Thymus (tissue), 11 donors: ENCODE results near the gene THAP7. TPM values are rescaled to one million over a fixed set of nuclear protein-coding genes. Genes with fewer than 3 reads are reported as not detected.

Source experiments
- DNase-seq, 9 donors: peaks; one replicate each; pipeline ENCODE4 v3.0.0-alpha.2; 2013; ENCODE audit warnings: low spot score in 9 of 9, low read depth in 6 of 9, missing footprints in 1 of 9
- H3K27ac ChIP-seq, 2 donors: one replicate each; pipeline ENCODE4 v1.5.1; 2013; ENCODE audit warnings: control low read depth in 1 of 2, low read depth in 1 of 2, low read length in 1 of 2, mild to moderate bottlenecking in 1 of 2, moderate library complexity in 1 of 2
- H3K27me3 ChIP-seq, 2 donors: one replicate each; pipeline ENCODE4 v1.5.1; 2013; ENCODE audit warnings: low read length in 1 of 2; ENCODE audit not compliant: control insufficient read depth in 2 of 2, insufficient read depth in 1 of 2
- H3K36me3 ChIP-seq, 2 donors: one replicate each; pipeline ENCODE4 v1.5.1; 2013; ENCODE audit warnings: low read length in 1 of 2, mild to moderate bottlenecking in 1 of 2, moderate library complexity in 1 of 2; ENCODE audit not compliant: control insufficient read depth in 2 of 2, insufficient read depth in 2 of 2
- H3K4me1 ChIP-seq, 2 donors: one replicate each; pipeline ENCODE4 v1.5.1; 2013; ENCODE audit warnings: low read length in 2 of 2; ENCODE audit not compliant: control insufficient read depth in 2 of 2, insufficient read depth in 2 of 2
- H3K4me3 ChIP-seq, 2 donors: one replicate each; pipeline ENCODE4 v1.5.1; 2013; ENCODE audit warnings: low read length in 2 of 2, control low read depth in 1 of 2, mild to moderate bottlenecking in 1 of 2
- H3K9me3 ChIP-seq, 2 donors: one replicate each; pipeline ENCODE4 v1.5.1; 2013; ENCODE audit warnings: low read length in 1 of 2, mild to moderate bottlenecking in 1 of 2; ENCODE audit not compliant: control insufficient read depth in 2 of 2, insufficient read depth in 1 of 2
- WGBS: extraction: QIAGEN DNeasy Blood & Tissue Kit; methylation state at CpG from one replicate; pipeline ENCODE4 v1.1.7; 2013; 5-methylcytosine and 5-hydroxymethylcytosine counted together
- polyA plus RNA-seq: library from polyadenylated mRNA; stranded (reverse); fragments of 200-250 nt; gene quantifications from one replicate; pipeline ENCODE4 v1.2.3, GENCODE V29; 2013
- total RNA-seq: library from RNA; stranded (reverse); fragments of 120-200 nt; gene quantifications from one replicate; pipeline ENCODE4 v1.2.4, GENCODE V29; 2013
- donor health status: healthy.

Gene THAP7
- total and polyA plus RNA-seq, 2 donors, result 26.2 to 40.3 TPM

DNA sequence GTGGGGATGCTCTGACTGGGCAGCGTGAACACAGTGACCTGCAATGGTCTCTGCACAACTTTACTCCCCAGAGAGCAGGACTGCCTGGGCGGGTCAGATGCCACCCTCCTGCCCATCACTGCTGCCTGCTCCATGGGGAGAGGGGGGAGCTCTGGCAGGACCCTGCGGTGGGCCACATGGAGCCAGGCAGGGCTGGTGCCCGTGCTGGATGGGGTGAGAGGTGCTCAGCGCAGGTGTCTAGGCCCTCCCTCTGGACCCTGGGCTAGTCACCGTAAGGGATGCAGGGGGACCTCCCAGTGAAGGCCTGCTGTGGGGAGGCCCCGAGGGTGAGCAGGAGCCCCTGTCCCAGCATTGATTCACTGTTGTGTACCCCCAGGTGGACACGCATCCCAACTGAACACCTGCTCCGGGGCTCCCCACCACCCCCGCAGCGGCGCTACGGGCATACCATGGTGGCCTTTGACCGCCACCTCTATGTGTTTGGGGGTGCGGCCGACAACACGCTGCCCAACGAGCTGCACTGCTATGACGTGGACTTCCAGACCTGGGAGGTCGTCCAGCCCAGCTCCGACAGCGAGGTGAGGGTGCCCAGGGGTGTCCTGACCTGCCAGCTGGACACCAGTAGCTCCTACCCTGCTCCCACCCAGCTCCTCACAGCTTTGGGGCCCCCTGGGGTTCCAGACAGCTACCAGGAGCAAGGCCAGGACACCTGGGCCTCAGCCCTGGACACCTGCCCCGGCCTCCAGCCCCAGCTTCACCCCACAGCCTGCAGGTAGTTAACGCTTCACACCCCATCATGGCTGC is 10.5 kb downstream of the THAP7 start:
- no peaks in the 10 kb centered on the region for H3K9me3 ChIP-seq
- no peak overlapping the region for H3K27ac ChIP-seq
- H3K4me1 ChIP-seq, result no peaks in the 10 kb centered on the region
- H3K4me3 ChIP-seq, result no peak overlapping the region
- peaks cover 43 to 75% of the 10 kb centered on the region in 2 donors for H3K36me3 ChIP-seq
- DNase-seq, result no peak
- H3K27me3 ChIP-seq, result no peaks in the 10 kb centered on the region
- 98% methylated on average over 24 of the region's 24 CpGs for WGBS

DNA sequence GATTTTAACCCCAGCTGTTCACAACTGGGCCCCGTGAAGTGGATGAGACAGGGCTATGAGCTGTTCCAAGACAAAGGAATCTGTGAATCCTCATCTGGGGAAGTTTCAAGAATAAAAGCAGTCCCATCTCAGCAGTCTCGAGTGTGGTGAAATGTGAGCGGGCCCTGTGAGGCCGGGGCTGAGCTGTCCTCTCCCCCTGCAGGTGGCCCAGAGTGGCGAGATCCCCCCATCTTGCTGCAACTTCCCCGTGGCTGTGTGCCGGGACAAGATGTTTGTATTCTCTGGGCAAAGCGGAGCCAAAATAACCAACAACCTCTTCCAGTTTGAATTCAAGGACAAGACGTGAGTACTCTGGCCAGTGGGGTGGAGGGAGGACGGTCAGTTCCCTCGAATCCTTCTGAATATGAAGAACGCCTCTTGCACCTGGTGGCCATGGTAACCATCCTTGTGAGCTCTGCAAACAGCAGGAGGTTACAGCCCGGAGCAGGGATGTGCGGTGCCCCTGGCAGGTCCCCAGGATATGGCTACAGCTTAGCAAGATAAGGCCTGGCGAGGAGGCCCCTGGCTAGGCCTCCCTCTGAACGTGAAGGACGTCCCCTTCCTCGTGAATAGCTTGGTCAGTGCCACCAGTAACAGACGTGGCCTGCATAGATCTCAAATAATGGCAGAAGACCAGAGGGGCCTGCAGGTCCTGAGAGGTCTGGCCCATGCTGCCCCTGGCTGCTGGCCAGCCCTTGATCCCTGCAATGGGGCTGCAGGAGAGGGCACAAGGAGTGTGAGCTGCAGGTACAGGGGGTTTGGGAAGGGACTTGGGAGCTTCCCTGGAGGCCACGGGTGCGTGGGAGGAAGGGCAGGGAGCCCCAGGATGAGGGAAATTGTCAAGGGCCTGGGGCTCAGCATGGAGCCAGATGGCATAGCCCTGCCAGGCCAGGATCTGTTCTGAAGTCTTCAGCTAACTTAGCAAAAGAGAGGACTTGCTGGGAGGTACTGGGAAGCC is 11.4 kb downstream of the THAP7 start:
- Histone ChIP-seq H3K27ac (no peak overlapping the region), H3K36me3 (peaks cover 41 to 72% of the 10 kb centered on the region in 2 donors), H3K27me3 (no peaks in the 10 kb centered on the region), H3K4me1 (no peaks in the 10 kb centered on the region), H3K9me3 (no peaks in the 10 kb centered on the region), H3K4me3 (no peak overlapping the region)
- DNase-seq, result no peak
- WGBS, result 94% methylated on average over 21 of the region's 21 CpGs

DNA sequence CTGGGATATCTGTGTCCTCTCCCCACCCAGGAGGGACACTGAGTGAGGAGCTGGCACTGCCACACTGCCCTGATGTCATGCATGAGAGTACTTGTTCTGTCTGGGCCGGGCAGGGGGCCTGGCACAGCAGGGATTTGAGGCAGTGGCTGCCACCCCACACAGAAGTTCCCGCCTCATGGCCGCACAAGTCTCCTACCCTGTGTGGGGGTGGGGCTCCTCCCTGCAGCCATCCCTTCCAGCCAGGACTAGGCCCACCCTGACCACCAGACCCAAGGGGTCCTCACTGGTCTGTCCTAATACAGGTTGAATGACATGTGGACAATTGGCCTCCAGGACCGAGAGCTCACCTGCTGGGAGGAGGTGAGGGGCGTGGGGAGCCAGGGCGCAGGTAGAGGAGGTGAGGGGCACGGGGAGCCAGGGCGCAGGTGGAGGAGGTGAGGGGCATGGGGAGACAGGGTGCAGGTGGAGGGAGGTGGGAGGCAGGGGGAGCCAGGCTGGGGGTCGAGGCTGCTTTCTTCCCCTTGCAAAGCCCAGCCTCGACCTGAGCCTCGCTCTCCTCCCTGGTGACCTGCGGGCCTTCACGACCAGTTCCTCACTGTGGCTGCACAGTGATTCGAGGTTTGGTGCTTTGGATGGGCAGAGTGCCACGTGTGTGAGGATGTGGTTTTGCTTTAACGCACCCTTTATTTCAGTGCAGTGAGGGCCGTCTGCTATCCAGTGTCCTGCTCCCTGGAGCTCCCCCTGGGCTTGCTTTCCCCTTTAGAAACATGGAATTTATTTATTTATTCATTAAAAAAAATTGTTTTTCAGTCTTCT is 12.4 kb downstream of the THAP7 start:
- WGBS, result 55% methylated on average over 17 of the region's 17 CpGs

DNA sequence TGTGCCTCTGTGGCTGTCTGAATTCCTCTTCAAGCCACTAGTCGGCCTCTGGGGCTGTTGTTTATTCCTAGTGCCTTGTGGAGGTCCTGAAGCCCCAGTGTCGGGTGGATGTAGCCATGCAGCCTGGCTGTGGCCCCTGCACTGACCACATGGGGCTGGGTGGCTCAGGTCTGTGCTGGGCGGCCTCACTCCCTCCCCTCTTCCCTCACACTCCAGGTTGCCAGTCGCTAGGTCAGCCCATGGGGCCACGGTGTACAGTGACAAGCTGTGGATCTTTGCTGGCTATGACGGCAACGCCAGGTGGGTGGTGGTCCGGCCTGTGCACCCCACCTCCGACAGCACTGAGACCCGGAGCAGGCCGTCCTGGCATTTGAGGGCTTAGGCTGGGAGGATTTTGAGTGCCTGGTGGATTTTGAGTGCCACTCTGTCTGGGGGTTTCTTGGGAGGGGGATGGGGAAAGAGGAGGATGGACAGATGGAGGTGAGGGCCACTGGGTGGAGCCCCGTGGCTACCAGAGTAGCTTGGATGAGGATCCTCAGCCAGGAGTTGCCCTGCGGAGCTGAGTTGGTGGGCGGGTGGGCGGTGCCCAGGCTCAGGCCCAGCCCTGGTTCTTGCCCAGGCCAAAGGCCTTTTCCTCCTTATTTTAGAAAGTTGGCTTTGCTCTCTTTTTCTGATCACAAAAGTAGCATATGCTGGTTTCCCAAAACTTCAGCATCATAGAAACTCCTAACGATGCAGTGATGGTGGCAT is 13.2 kb downstream of the THAP7 start:
- no peaks in the 10 kb centered on the region for H3K27me3 ChIP-seq
- peaks cover 36 to 66% of the 10 kb centered on the region in 2 donors for H3K36me3 ChIP-seq
- H3K4me3 ChIP-seq, result no peak overlapping the region
- no peak overlapping the region for H3K27ac ChIP-seq
- no peaks in the 10 kb centered on the region for H3K4me1 ChIP-seq
- WGBS, result 99% methylated on average over 16 of the region's 16 CpGs
- no peaks in the 10 kb centered on the region for H3K9me3 ChIP-seq
- DNase-seq, result no peak

More for the DNA sequence above, 12.4 kb downstream of the THAP7 start:
- no peak for DNase-seq
- Histone ChIP-seq H3K36me3 (peaks cover 41 to 70% of the 10 kb centered on the region in 2 donors), H3K4me3 (no peak overlapping the region), H3K27ac (no peak overlapping the region), H3K9me3 (no peaks in the 10 kb centered on the region), H3K27me3 (no peaks in the 10 kb centered on the region), H3K4me1 (no peaks in the 10 kb centered on the region)

DNA sequence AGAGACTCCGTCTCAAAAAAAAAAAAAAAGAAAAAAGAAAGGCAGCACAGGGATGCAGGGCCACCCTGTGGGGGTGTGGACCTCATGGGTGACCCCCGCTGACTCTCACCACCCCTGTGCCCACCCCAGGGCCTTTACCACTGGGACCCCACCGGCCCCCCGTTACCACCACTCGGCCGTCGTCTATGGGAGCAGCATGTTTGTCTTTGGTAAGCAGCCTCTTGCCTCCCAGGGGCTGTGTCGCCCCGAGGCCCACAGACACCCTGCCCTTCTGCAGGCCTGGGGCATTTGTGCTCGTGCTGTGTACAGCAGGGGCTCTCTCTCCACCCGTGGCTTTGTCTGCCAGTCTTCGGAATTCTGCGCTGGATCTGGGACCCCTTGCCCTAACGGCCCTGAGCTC is 14.5 kb downstream of the THAP7 start:
- Histone ChIP-seq H3K4me3 (no peak overlapping the region), H3K36me3 (peaks cover 29 to 55% of the 10 kb centered on the region in 2 donors), H3K4me1 (peaks cover 7 to 9% of the 10 kb centered on the region in 2 donors), H3K27me3 (no peaks in the 10 kb centered on the region), H3K9me3 (no peaks in the 10 kb centered on the region), H3K27ac (no peak overlapping the region)
- 97% methylated on average over 14 of the region's 14 CpGs for WGBS
- no peak for DNase-seq

DNA sequence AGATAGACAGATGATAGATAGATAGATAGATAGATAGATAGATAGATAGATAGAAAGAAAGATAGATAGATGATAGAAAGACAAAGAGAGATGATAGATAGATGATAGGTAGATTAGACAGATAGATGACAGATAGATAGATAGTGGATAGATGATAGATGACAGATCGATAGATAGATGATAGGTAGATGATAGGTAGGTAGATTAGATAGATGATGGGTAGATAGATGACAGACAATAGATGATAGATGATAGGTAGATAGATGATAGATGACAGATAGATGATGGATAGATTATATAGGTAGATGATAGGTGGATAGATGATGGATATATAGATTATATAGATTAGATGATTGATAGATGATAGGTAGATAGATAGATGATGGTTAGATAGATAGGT is 15.6 kb downstream of the THAP7 start:
- H3K36me3 ChIP-seq, result peaks cover 19 to 45% of the 10 kb centered on the region in 2 donors
- H3K27ac ChIP-seq, result no peak overlapping the region
- no peaks in the 10 kb centered on the region for H3K27me3 ChIP-seq
- H3K9me3 ChIP-seq, result no peaks in the 10 kb centered on the region
- no peak overlapping the region for H3K4me3 ChIP-seq
- DNase-seq, result no peak
- H3K4me1 ChIP-seq, result peaks cover 9 to 12% of the 10 kb centered on the region in 2 donors
- 97% methylated on average over 1 of the region's 1 CpG for WGBS

DNA sequence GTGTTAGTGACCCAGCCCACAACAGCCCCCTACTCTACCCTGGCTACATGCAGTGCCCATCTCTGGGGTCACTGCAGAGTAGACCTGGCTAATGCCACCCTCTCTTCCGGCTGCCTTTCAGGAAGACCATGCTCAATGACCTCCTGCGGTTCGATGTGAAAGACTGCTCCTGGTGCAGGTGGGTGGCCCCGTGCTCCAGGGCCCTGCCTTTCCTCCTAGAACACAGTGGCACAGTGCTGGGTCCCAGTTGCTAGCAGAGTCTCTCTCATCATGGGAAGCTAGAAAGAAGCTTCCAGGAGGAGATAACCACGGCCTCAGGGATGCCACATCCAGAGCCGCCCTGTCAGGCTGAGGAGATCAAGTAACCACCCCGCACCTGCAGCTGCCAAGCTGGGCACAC is 16.2 kb downstream of the THAP7 start:
- WGBS, result 99% methylated on average over 7 of the region's 7 CpGs

DNA sequence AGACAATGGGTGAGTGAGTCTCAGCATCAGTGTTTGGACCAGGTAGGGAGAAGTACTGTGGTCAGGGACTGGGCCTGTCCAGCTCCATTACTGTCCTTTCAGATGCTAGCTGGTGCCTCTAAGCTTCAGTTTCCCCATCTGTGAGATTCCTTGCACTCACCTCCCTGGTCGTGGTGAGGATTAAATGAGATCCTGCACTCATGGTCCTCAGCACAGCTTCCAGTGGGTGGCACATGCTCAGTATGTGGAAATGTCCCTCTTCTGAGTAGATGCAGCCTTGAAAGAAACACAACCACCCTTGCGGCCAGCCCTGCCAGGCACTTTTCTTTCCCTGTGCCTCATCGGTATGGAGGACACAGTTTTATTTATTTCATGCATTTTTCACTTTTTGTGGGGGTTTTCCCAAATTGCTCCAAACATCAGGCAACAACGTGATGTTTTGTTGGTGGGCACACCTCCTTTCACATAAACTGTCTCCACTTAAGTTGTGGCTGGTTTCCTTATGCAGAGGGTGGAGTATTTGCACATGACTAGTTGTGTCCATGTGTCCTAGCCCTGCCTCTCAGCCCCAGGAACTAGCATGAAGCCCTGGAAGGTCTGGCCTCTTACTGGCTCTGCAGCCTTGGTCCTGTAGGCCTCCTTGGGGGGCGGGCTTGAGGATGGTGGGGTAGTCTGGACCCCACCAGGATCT is 18.7 kb downstream of the THAP7 start:
- Histone ChIP-seq H3K27ac (no peak overlapping the region), H3K9me3 (peaks cover 5 to 13% of the 10 kb centered on the region in 2 donors), H3K36me3 (peaks cover 15 to 27% of the 10 kb centered on the region in 2 donors), H3K4me3 (peak overlapping the region; percentile 59 to 82), H3K4me1 (peaks cover 14 to 31% of the 10 kb centered on the region in 2 donors), H3K27me3 (peaks cover 0 to 17% of the 10 kb centered on the region in 2 donors)
- no peak for DNase-seq
- WGBS, result 94% methylated on average over 5 of the region's 5 CpGs

More for the DNA sequence above, 16.2 kb downstream of the THAP7 start:
- no peak overlapping the region for H3K4me3 ChIP-seq
- no peaks in the 10 kb centered on the region for H3K27me3 ChIP-seq
- no peak overlapping the region for H3K27ac ChIP-seq
- H3K4me1 ChIP-seq, result peaks cover 14 to 18% of the 10 kb centered on the region in 2 donors
- DNase-seq, result no peak
- H3K36me3 ChIP-seq, result peaks cover 17 to 39% of the 10 kb centered on the region in 2 donors
- no peaks in the 10 kb centered on the region for H3K9me3 ChIP-seq
